Activated naive CD8-positive, alpha-beta T cell treated with anti-CD3 and anti-CD28 coated beads, Interleukin-2, amount 50 U/mL, for 16 hours (primary cell): ENCODE results near the gene CACNA2D3.
"Not testable (repeated sequence)": the region's sequence is repeated elsewhere in the genome, so short reads cannot be mapped to it uniquely, and the experiment has no call there.

Experiments used
- DNase-seq: peaks from one replicate; pipeline ENCODE4 v3.0.0-alpha.2; 2020; ENCODE audit warnings: low read depth, low spot score

Gene CACNA2D3

GRCh38 chr3:55077726-55078125 lies 955.4 kb downstream of the CACNA2D3 start:
- DNase-seq = no peak

- no peak for DNase-seq
These were observed 956.5 kb downstream of the CACNA2D3 start for GRCh38 chr3:55078876-55079275.

- no peak for DNase-seq
These were observed 962.9 kb downstream of the CACNA2D3 start for GRCh38 chr3:55085231-55085630.

GRCh38 chr3:55089211-55089610 lies 966.9 kb downstream of the CACNA2D3 start:
- DNase-seq = no peak

GRCh38 chr3:55090291-55090690 lies 967.9 kb downstream of the CACNA2D3 start:
- DNase-seq = no peak

- no peak for DNase-seq
These were observed 968.4 kb downstream of the CACNA2D3 start for GRCh38 chr3:55090746-55091145.

GRCh38 chr3:55091381-55092225 lies 969.3 kb downstream of the CACNA2D3 start:
- no peak for DNase-seq

GRCh38 chr3:55094676-55095075 lies 972.3 kb downstream of the CACNA2D3 start:
- no peak for DNase-seq

GRCh38 chr3:55097441-55097840 lies 975.1 kb downstream of the CACNA2D3 start:
- no peak for DNase-seq

- no peak for DNase-seq
These were observed 983.3 kb downstream of the CACNA2D3 start for GRCh38 chr3:55105647-55106046.

- DNase-seq = no peak
These were observed 984.8 kb downstream of the CACNA2D3 start for GRCh38 chr3:55107187-55107586.

GRCh38 chr3:55111906-55112305 lies 989.6 kb downstream of the CACNA2D3 start:
- not testable (repeated sequence) for DNase-seq

- DNase-seq = no peak
These were observed 996.1 kb downstream of the CACNA2D3 start for GRCh38 chr3:55118451-55118850.

GRCh38 chr3:55119268-55119667 lies 996.9 kb downstream of the CACNA2D3 start:
- DNase-seq = no peak

GRCh38 chr3:55122312-55122711 lies 1000.0 kb downstream of the CACNA2D3 start:
- no peak for DNase-seq
